Karpas-422 (cell line): ENCODE measurements around the gene CENPO. TPM values are rescaled to one million over a fixed set of nuclear protein-coding genes. Genes with fewer than 3 reads are reported as not detected.
A peak's percentile ranks its signal among the peaks of the same experiment; 100 is the strongest.
"Not testable (repeated sequence)": the region's sequence is repeated elsewhere in the genome, so short reads cannot be mapped to it uniquely, and the experiment has no call there.

Experiments used
- DNase-seq: peaks from one replicate; pipeline ENCODE4 v3.0.0-alpha.2; 2015
- H2AFZ ChIP-seq: fragments of 200-600 bp; sonication (generic); 2 replicates; pipeline ENCODE4 v1.6.1; 2014; ENCODE audit warnings: antibody characterized with exemption, low read length, mixed read lengths
- H3K27ac ChIP-seq: fragments of 200-600 bp; sonication (generic); 2 replicates; pipeline ENCODE4 v1.5.1; 2014; ENCODE audit warnings: mild to moderate bottlenecking, low read length, moderate library complexity
- H3K27me3 ChIP-seq: fragments of 200-600 bp; sonication (generic); 2 replicates; pipeline ENCODE4 v1.6.1; 2014; ENCODE audit warnings: low read length, mixed read lengths
- H3K36me3 ChIP-seq: fragments of 200-600 bp; sonication (generic); 2 replicates; pipeline ENCODE4 v1.6.1; 2014; ENCODE audit warnings: low read length, mixed read lengths; ENCODE audit not compliant: insufficient read depth
- H3K4me1 ChIP-seq: fragments of 200-600 bp; sonication (generic); 2 replicates; pipeline ENCODE4 v1.6.1; 2014; ENCODE audit warnings: mild to moderate bottlenecking, low read length, mixed read lengths
- H3K4me2 ChIP-seq: fragments of 200-600 bp; sonication (generic); 2 replicates; pipeline ENCODE4 v1.6.1; 2014; ENCODE audit warnings: low read length, low read depth, mild to moderate bottlenecking; ENCODE audit not compliant: poor library complexity, severe bottlenecking
- H3K4me3 ChIP-seq: fragments of 200-600 bp; sonication (generic); 2 replicates; pipeline ENCODE4 v1.5.1; 2014; ENCODE audit warnings: mild to moderate bottlenecking, antibody characterized with exemption, low read length, mixed read lengths
- H3K79me2 ChIP-seq: fragments of 200-600 bp; sonication (generic); 2 replicates; pipeline ENCODE4 v1.6.1; 2014; ENCODE audit warnings: mild to moderate bottlenecking, low read length, mixed read lengths
- H3K9ac ChIP-seq: fragments of 200-600 bp; sonication (generic); 2 replicates; pipeline ENCODE4 v1.6.0; 2014; ENCODE audit warnings: low read length
- H3K9me2 ChIP-seq: fragments of 200-600 bp; sonication (generic), shearing (Covaris generic); replicated peaks from 2 replicates; pipeline ENCODE4 v1.6.0; 2014; ENCODE audit warnings: mild to moderate bottlenecking, low read length, moderate library complexity; ENCODE audit not compliant: insufficient read depth
- H3K9me3 ChIP-seq: fragments of 300-700, 200-600 bp; sonication (generic); 2 replicates; pipeline ENCODE4 v1.6.1; 2014; ENCODE audit warnings: low read length, mixed read lengths
- H4K20me1 ChIP-seq: fragments of 200-600 bp; sonication (generic); 2 replicates; pipeline ENCODE4 v1.6.1; 2014; ENCODE audit warnings: mild to moderate bottlenecking, antibody characterized with exemption, low read length, low read depth; ENCODE audit not compliant: insufficient read depth
- total RNA-seq: library from RNA; depleted of rRNA; stranded (reverse); fragments of >200 nt; shearing (Covaris generic); gene quantifications from 2 replicates; pipeline ENCODE4 v1.2.3, GENCODE V29; 2014; ENCODE audit warnings: low replicate concordance

Gene CENPO
- total RNA-seq, 1 experiment from 2014 or later = 32.9 TPM

- Histone ChIP-seq H3K4me3 (peak overlapping the region; percentile 91), H3K27me3 (no peaks in the 10 kb centered on the region), H3K9me3 (no peaks in the 10 kb centered on the region), H4K20me1 (no peaks in the 10 kb centered on the region), H3K9me2 (no peaks in the 10 kb centered on the region), H3K4me1 (peaks cover 41% of the 10 kb centered on the region), H3K9ac (peak overlapping the region; percentile 86), H3K4me2 (peak overlapping the region; percentile 72), H3K36me3 (peaks cover 16% of the 10 kb centered on the region; the same call in 1 of the 2 replicates), H2AFZ (peak overlapping the region; percentile 71; the same call in 1 of the 2 replicates), H3K79me2 (peaks cover 42% of the 10 kb centered on the region), H3K27ac (peak overlapping the region; percentile 64; the same call in 1 of the 2 replicates)
- peak; percentile 49 for DNase-seq
Observed at GRCh38 chr2:24792542-24792873, 717 bp upstream of the CENPO start.

- Histone ChIP-seq H3K9me3 (no peaks in the 10 kb centered on the region), H3K4me3 (peak overlapping the region; percentile 91), H3K27me3 (no peaks in the 10 kb centered on the region)
Observed at GRCh38 chr2:24793761-24794435, 673 bp downstream of the CENPO start.

GRCh38 chr2:24797644-24798043 is 4.4 kb downstream of the CENPO start:
- H3K4me2 ChIP-seq = no peak overlapping the region
- H3K9me3 ChIP-seq = no peaks in the 10 kb centered on the region
- H3K79me2 ChIP-seq = peaks cover 64% of the 10 kb centered on the region
- no peak for DNase-seq
- H3K4me3 ChIP-seq = no peak overlapping the region
- no peaks in the 10 kb centered on the region for H3K9me2 ChIP-seq
- no peak overlapping the region for H3K9ac ChIP-seq
- H4K20me1 ChIP-seq = no peaks in the 10 kb centered on the region
- no peak overlapping the region for H2AFZ ChIP-seq
- peaks cover 13% of the 10 kb centered on the region for H3K4me1 ChIP-seq
- H3K36me3 ChIP-seq = peaks cover 32% of the 10 kb centered on the region; the same call in 1 of the 2 replicates
- no peaks in the 10 kb centered on the region for H3K27me3 ChIP-seq
- no peak overlapping the region for H3K27ac ChIP-seq

More at GRCh38 chr2:24793761-24794435, 673 bp downstream of the CENPO start:
- Histone ChIP-seq H3K79me2 (peaks cover 54% of the 10 kb centered on the region), H2AFZ (peak overlapping the region; percentile 62; the same call in 1 of the 2 replicates), H4K20me1 (no peaks in the 10 kb centered on the region), H3K9ac (peak overlapping the region; percentile 86), H3K4me2 (peak overlapping the region; percentile 72), H3K27ac (peak overlapping the region; percentile 64), H3K9me2 (no peaks in the 10 kb centered on the region), H3K36me3 (peaks cover 22% of the 10 kb centered on the region; the same call in 1 of the 2 replicates), H3K4me1 (peaks cover 41% of the 10 kb centered on the region)
- peak; percentile 61 for DNase-seq

- H2AFZ ChIP-seq, H3K4me3 ChIP-seq, H3K9ac ChIP-seq, H3K4me2 ChIP-seq, H3K27ac ChIP-seq, H3K27me3 ChIP-seq, H3K4me1 ChIP-seq, H4K20me1 ChIP-seq, H3K9me3 ChIP-seq, DNase-seq, H3K9me2 ChIP-seq: not testable (repeated sequence)
- peaks cover 42% of the 10 kb centered on the region for H3K79me2 ChIP-seq
- peaks cover 27% of the 10 kb centered on the region; the same call in 1 of the 2 replicates for H3K36me3 ChIP-seq
Observed at GRCh38 chr2:24800487-24800886, 7.3 kb downstream of the CENPO start.

- not testable (repeated sequence) for H3K27ac ChIP-seq, H3K4me1 ChIP-seq, H3K9me3 ChIP-seq, H3K4me2 ChIP-seq, H4K20me1 ChIP-seq, H2AFZ ChIP-seq, H3K9ac ChIP-seq, H3K4me3 ChIP-seq, H3K27me3 ChIP-seq, DNase-seq, H3K9me2 ChIP-seq
- peaks cover 12% of the 10 kb centered on the region for H3K36me3 ChIP-seq
- peaks cover 53% of the 10 kb centered on the region for H3K79me2 ChIP-seq
Observed at GRCh38 chr2:24805811-24806660, 12.8 kb downstream of the CENPO start.

- Histone ChIP-seq H3K9me3 (no peaks in the 10 kb centered on the region), H3K79me2 (peaks cover 55% of the 10 kb centered on the region), H3K27me3 (no peaks in the 10 kb centered on the region), H2AFZ (no peak overlapping the region), H3K27ac (no peak overlapping the region), H3K4me2 (no peak overlapping the region), H3K4me3 (no peak overlapping the region), H3K9me2 (no peaks in the 10 kb centered on the region), H3K36me3 (peaks cover 12% of the 10 kb centered on the region), H4K20me1 (no peaks in the 10 kb centered on the region), H3K4me1 (peaks cover 5% of the 10 kb centered on the region; the same call in 1 of the 2 replicates), H3K9ac (no peak overlapping the region)
- no peak for DNase-seq
Observed at GRCh38 chr2:24806661-24807036, 13.4 kb downstream of the CENPO start.

GRCh38 chr2:24809316-24810007 is 16.2 kb downstream of the CENPO start:
- Histone ChIP-seq H3K4me1 (peaks cover 5% of the 10 kb centered on the region; the same call in 1 of the 2 replicates), H3K4me2 (no peak overlapping the region), H3K27ac (no peak overlapping the region), H3K4me3 (no peak overlapping the region), H3K79me2 (peaks cover 81% of the 10 kb centered on the region), H3K36me3 (peaks cover 17% of the 10 kb centered on the region), H3K27me3 (no peaks in the 10 kb centered on the region), H3K9me3 (no peaks in the 10 kb centered on the region), H3K9ac (no peak overlapping the region), H3K9me2 (no peaks in the 10 kb centered on the region), H4K20me1 (no peaks in the 10 kb centered on the region), H2AFZ (no peak overlapping the region)
- no peak for DNase-seq

GRCh38 chr2:24813691-24814137 is 20.5 kb downstream of the CENPO start:
- Histone ChIP-seq H2AFZ (no peak overlapping the region), H3K9me3 (no peaks in the 10 kb centered on the region), H3K4me1 (no peaks in the 10 kb centered on the region), H3K9ac (no peak overlapping the region), H3K79me2 (peaks cover 52% of the 10 kb centered on the region), H3K36me3 (peaks cover 24% of the 10 kb centered on the region), H3K4me3 (no peak overlapping the region), H3K27ac (no peak overlapping the region), H3K9me2 (no peaks in the 10 kb centered on the region), H3K27me3 (no peaks in the 10 kb centered on the region), H3K4me2 (no peak overlapping the region), H4K20me1 (no peaks in the 10 kb centered on the region)
- no peak for DNase-seq
